H1 (cell line): Measurements from ENCODE around the gene GTF3C2. TPM values are rescaled to one million over a fixed set of nuclear protein-coding genes. Genes with fewer than 3 reads are reported as not detected.

ENCODE experiments used
- CHD7 ChIP-seq: fragments of 300-600 bp; sonication (generic); IDR thresholded peaks from 2 replicates; pipeline ENCODE4 v1.7.1; 2012; ENCODE audit warnings: low read length, moderate library complexity, mild to moderate bottlenecking, inconsistent platforms; ENCODE audit not compliant: insufficient replicate concordance
- polyA plus RNA-seq, 7 experiments: library from polyadenylated mRNA; depleted of rRNA in 3 of 7; stranded (reverse) in 5 of 7; unstranded in 2 of 7; fragments of >200 nt in 5 of 7; fragments of 200-250 nt in 2 of 7; gene quantifications; 1 replicate in 5 of 7; 2 replicates in 1 of 7; 4 replicates in 1 of 7; pipeline versions ENCODE4 v1.2.1 to v1.2.3, GENCODE V29; 2011 to 2013; ENCODE audit warnings: missing spikeins in 2 of 7, mixed read lengths in 2 of 7
- total RNA-seq: library from RNA; stranded (reverse); fragmentation: NEBNext Ultra II Directional; extraction: Animal tissue kit (Norgen Biotek cat#: 25700); gene quantifications from 2 replicates; pipeline ENCODE4 v1.2.1, GENCODE V29; 2021

Gene GTF3C2
- total and polyA plus RNA-seq, 2 of the 8 experiments (the other 6 are each of a cell fraction or from before 2014, with no cell fraction given): 118 to 127 TPM

GRCh38 chr2:27288610-27289009 lies 68.0 kb downstream of the GTF3C2 start (continued):
- no peak for TF ChIP-seq CHD7
